GM18951 (cell line): ENCODE results near the gene SLC41A1.

Source experiments
- POLR2A ChIP-seq: IDR thresholded peaks from 4 replicates; pipeline ENCODE4 v1.6.1; 2011; ENCODE audit warnings: mild to moderate bottlenecking; ENCODE audit not compliant: insufficient read length, insufficient read depth; ENCODE audit errors: extremely low read depth
- in situ Hi-C: fragments of 300-500 bp; cut with MboI; formaldehyde crosslinking; loops from one replicate; pipeline ENCODE4 v1.12.0; 2022; ENCODE audit warnings: low sequenced_read_pairs, mixed read lengths, inconsistent platforms; ENCODE audit not compliant: unreplicated experiment

Gene SLC41A1

DNA sequence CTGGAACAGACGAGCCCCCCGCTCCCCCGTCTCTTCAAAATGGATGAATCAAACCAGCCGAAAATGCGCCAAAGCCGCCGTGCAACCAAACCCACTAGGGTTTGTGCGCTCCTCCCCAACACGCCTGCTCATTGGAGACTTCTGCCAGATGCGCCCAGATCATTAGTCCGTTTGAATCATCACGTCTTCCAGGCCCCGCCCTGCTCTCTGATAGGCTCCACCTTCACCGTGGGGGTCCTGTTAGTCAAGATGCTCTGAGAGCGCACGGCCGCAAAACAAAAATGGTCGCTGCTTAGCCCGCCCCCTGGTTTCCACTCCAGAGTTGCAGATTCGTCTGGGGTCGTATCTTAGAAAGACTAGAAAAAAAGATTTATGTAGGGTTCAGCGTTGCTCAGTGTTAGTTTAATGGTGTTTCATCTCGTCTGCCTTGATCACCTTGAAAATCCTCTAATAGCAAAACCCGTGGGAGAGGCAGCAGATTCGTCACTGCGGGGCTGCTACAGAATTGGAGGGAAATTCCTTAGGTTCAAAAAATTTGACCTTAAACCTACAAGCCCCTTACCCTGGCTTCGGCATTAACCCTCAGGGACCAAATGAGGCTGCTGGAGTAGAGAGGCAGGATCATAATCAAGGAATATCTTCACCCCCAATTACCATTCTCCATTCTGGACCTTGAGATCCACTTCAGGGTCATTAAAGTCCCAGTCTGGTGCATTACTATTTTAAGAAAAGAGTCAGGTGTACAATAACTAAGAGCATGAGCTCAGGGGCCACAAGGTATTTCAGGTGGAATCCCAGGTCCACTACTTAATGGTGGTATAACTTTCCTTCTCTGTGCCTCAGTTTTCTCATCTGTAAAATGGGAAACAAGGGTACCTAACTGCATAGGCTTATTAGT lies 62.6 kb downstream of the SLC41A1 start, which contains the start of gene NUCKS1:
TSS of gene NUCKS1 (minus strand) at position 45 of the 898 bp plus-strand sequence. CDS start 209 bp downstream, outside the sequence.
- TF ChIP-seq POLR2A = peak; percentile 38
- in situ Hi-C loops = no loop called here

DNA sequence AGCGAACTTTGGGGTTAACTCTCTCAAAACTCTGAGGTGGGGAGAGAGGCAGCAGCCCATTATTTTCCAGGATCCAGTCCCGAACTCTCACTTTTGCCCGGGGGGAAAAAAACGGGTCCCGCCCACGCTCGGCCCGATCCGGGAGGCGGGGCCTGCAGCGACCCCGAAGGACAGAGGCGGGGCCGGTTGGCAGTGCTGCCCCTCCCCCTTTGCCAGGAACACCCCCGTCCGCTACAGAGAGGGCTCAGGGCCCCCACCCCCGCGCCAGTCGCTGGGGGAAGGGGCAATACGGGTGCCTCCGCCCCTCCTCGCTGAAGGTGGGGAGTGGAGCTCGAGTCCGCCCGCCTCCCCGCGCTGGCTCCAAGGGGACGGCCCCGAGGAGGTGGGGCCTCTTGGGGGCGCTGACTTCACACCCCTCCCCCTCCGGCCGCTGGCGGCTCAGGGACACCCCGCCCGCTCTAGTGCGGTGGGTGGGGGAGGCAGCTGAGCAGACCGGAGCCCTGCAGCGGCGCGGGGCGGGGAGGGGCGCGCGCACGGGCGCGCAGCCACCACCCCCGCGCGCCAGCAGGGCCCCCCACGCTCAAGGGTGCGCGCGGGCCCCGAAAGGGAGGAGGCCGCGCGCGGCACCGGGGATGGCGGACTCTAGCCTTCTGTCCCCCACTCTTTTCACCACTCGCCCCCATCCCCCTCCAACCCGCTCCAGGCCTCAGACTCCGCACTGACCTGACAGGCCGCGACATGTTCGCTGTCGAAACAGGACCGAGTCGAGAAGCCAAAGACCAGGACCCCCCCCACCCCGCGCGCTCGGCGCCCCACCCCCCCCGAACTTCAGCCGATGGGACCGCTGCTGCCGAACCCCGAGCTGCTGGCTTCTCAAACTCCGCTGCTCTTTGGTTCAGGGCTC lies 63.5 kb downstream of the SLC41A1 start:
- peak; percentile 68 for TF ChIP-seq POLR2A
- in situ Hi-C loops = no loop called here

DNA sequence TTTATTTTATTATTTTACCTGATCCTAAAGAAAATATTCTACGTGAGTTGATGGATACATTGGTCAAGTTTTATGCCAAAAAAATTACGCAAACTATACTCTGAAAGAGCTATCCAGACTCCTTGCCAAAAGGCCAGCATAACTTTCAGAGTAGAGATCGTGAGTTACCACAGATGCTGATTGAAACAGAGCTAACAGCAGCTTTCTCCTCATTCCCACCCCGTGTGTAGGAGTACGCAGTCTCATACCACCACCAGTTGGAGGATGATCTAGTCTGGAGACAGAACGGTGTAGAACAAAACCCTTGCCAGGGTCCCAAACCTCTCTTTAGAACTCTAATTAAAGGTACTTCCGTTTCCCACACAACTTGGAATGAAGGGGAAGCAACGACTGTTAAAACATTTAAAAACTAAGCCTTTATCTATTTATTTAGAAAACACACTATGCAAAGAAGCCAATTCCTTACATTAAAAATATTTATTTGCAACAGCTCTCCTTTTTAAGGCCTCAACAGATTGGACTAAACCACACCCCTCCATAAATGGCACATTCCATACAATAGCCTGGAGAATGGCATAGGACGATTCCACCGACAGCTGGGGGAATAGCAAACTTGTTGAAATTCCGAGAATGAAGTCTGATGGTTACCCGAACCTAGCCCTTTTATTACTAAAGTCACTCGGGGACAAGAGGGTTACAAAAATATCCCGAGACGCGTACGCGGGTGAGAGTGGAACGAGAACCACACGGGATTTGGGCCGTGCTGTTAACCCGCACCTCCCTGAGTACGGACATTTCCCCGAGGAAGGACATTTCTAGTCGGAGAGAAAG lies 64.4 kb downstream of the SLC41A1 start:
- in situ Hi-C loops = no loop called here
- no peak for TF ChIP-seq POLR2A

DNA sequence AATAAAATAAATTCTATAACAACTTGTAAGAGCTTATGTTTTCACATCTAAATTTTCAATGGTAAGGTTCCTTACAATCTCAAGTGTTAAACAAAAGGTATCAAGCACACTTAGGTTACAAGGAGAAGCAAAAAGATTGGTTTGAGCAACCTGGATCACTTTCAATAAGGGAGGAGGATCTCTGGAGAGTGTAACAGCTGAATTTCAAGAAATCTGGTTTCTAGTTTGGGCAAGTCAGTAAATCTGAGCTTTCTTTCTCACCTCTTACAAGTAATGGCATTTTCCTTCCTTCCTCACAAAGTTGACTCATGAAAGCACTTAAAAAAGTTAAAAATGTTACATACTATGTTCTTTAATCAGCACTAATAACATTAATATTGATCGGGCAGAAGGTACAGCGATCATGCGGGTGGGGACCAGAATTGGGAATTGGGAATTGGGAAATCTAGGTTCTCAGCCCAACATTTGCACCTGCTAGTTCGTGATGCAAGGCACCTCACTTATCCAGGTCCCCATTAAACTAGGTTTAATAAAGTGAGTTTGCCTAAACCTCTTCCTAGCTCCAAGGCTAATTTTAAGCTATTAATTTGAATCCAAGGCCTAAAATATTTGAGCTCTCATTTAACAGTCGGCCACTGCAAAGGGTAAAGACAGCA lies 66.1 kb downstream of the SLC41A1 start:
- in situ Hi-C loops = no loop called here
- TF ChIP-seq POLR2A = no peak

DNA sequence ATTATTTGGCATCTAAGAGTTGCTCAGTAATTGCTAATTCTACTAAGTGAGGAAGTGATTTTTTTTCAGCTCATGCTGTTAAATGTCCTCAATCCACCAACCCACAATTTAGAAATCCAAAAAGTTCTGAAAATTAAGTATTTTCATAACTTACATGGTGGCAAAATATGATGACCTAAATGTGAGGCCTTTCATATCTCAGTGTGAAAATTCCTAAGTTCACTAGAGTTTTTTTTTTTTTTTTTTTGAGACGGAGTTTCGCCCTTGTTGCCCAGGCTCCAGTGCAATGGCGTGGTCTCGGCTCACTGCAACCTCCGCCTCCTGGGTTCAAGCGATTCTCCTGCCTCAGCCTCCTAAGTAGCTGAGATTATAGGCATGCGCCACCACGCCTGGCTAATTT lies 68.6 kb downstream of the SLC41A1 start:
- TF ChIP-seq POLR2A = no peak
- in situ Hi-C loops = no loop called here

DNA sequence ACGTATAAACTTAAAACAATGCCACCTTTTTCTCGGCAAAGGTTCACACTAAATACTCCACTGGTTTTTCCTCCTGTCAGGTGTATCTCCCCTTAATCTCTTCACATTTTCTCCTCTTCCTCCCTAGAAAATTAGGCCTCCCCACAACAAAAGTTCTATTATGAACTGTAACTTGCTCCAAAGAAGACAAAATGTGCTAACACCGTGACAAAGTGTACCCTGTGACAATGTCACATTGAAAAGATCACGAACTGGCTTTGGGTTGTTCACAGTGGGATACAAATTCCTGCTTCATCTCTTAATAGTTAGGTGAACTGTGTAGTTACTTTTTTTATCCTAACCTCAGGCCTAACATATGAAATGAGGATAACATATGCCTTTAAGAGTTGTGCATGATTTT lies 69.0 kb downstream of the SLC41A1 start:
- in situ Hi-C loops = no loop called here
- no peak for TF ChIP-seq POLR2A

DNA sequence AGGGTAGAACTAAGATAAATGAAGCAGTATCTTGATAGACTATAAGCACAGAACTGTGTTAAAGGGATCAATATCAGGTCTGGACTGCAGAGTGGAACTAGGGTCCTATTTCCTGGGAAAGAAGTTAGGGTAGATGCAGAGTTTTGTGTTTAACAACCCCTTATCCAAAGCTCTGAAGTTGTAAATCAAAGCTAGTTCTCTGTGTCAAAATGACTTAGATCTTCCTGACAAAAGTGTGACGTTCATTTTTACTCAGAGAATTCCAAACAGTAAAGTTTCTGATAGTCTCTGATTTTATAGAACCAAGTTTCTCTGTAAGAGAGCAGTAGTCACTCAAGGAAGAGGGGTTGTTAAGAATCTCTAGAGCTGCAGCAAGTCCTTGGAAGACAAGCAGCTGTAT lies 71.3 kb downstream of the SLC41A1 start:
- TF ChIP-seq POLR2A = no peak
- in situ Hi-C loops = no loop called here

DNA sequence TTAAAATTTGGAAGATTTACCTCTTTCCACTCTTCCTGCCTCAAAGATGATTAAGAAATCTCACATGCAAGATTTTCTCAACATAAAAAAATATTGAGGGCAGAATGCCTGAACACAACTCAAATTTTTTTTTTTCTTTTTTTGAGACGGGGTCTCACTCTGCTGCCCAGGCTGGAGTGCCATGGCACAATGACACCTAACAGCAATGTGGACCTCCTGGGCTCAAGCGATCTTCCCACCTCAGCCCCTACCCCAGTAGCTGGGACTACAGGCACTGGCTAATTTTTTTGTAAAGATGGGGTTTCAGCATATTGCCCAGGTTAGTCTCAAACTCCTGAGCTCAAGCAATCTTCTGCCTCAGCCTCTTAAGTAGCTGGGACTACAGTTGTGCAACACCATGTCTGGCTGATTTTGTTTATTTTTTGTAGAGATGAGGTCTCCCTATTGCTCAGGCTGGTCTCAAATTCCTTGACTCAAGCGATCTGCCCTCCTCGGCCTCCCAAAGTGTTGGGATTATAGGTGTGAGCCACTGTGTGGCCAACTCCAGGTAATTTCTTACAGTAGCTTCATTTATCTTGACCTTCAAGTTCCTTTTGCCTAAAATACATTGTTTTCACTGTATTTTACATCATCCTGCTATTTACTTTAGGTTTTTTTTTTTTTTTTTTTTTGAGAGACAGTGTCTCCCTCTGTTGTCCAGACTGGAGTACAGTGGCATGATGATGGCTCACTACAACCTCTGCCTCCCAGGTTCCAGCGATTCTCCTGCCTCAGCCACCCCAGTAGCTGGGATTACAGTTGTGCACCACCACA lies 73.4 kb downstream of the SLC41A1 start:
- in situ Hi-C loops = no loop called here
- no peak for TF ChIP-seq POLR2A
